Small intestine (tissue), 7 donors: Measurements from ENCODE around the gene TCF4. TPM values are rescaled to one million over a fixed set of nuclear protein-coding genes. Genes with fewer than 3 reads are reported as not detected.

Experiments
- DNase-seq, 2 donors: peaks; one replicate each; pipeline versions ENCODE4 v3.0.0 to v3.0.0-alpha.2; 2013
- FAIRE-seq: peaks from 2 replicates; lab custom pipeline; 2012; peaks lifted over from hg19 to GRCh38; lab: Jason Lieb, UNC
- H3K27ac ChIP-seq, 3 donors: one replicate each; pipeline ENCODE4 v1.5.1; 2013; ENCODE audit warnings: low read length in 2 of 3, mild to moderate bottlenecking in 2 of 3, control low read depth in 1 of 3, inconsistent platforms in 1 of 3, low read depth in 1 of 3, moderate library complexity in 1 of 3
- H3K27me3 ChIP-seq, 3 donors: one replicate each; pipeline ENCODE4 v1.6.1; 2013; ENCODE audit warnings: low read length in 3 of 3, inconsistent platforms in 1 of 3; ENCODE audit not compliant: control insufficient read depth in 3 of 3, insufficient read depth in 3 of 3
- H3K36me3 ChIP-seq, 3 donors: one replicate each; pipeline ENCODE4 v1.6.1; 2013; ENCODE audit warnings: low read length in 3 of 3, inconsistent platforms in 1 of 3, low read depth in 1 of 3, mild to moderate bottlenecking in 1 of 3, moderate library complexity in 1 of 3; ENCODE audit not compliant: control insufficient read depth in 3 of 3, insufficient read depth in 2 of 3
- H3K4me1 ChIP-seq, 3 donors: one replicate each; pipeline ENCODE4 v1.6.1; 2013; ENCODE audit warnings: low read length in 2 of 3, inconsistent platforms in 1 of 3, low read depth in 1 of 3, mild to moderate bottlenecking in 1 of 3, moderate library complexity in 1 of 3; ENCODE audit not compliant: control insufficient read depth in 3 of 3, insufficient read depth in 2 of 3
- H3K4me3 ChIP-seq, 3 donors: one replicate each; pipeline ENCODE4 v1.5.1; 2013; ENCODE audit warnings: low read length in 3 of 3, control low read depth in 1 of 3, inconsistent platforms in 1 of 3, low read depth in 1 of 3, mild to moderate bottlenecking in 1 of 3, moderate library complexity in 1 of 3
- H3K9me3 ChIP-seq, 2 donors: one replicate each; pipeline ENCODE4 v1.6.1; 2013; ENCODE audit warnings: low read depth in 1 of 2, low read length in 1 of 2; ENCODE audit not compliant: control insufficient read depth in 2 of 2, insufficient read depth in 1 of 2
- WGBS, 3 donors: extraction: QIAGEN DNeasy Blood & Tissue Kit; methylation state at CpG; one replicate each; pipeline ENCODE4 v1.1.7; 2013; 5-methylcytosine and 5-hydroxymethylcytosine counted together
- polyA plus RNA-seq, 4 donors: library from polyadenylated mRNA; stranded (reverse) in 3 of 4; unstranded in 1 of 4; fragments of 200-250 nt in 3 of 4; fragments of 120-200 nt in 1 of 4; gene quantifications; one replicate each; pipeline versions ENCODE4 v1.2.1 to v1.2.3, GENCODE V29; 2013
- donor health status: healthy with polysubstance abuse.
- donor health status: control.
- donor health status: control.
- donor health status: Bipolar disorder and iron deficiency.
- donor health status: healthy.

TCF4 gene
- polyA plus RNA-seq, 4 donors = 0.67 to 23.7 (median 11.5) TPM

DNA sequence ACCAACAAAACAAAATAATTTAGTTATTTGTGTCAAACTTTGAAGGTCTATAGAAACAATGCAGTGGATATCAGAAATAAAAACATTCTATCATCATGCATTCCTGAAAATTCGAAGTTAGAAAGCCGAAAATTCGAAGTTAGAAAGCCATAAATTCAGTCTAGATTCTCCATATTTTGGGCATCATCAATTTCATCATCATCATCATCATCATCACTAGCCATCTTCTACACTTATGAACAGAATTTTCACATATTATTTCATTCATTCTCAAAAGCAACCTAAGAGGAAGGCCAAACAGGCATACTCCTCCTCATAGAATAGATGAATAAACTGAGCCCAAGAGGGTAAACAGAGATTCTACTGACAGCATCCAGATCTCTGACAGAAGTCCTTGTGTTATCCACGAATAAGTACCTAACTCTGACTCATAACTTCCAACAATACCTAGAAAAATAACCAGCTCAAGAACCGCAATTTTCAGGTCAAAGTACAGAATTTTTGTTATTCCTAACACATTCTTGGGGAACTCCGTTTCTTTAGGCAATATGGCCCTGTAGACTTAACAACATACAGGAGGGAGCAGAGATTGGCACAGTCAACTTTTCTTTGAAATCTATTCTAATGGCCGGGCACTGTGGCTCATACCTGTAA lies 84.7 kb downstream of the TCF4 start:
- Histone ChIP-seq H3K4me3 (no peak overlapping the region), H3K9me3 (no peaks in the 10 kb centered on the region)

DNA sequence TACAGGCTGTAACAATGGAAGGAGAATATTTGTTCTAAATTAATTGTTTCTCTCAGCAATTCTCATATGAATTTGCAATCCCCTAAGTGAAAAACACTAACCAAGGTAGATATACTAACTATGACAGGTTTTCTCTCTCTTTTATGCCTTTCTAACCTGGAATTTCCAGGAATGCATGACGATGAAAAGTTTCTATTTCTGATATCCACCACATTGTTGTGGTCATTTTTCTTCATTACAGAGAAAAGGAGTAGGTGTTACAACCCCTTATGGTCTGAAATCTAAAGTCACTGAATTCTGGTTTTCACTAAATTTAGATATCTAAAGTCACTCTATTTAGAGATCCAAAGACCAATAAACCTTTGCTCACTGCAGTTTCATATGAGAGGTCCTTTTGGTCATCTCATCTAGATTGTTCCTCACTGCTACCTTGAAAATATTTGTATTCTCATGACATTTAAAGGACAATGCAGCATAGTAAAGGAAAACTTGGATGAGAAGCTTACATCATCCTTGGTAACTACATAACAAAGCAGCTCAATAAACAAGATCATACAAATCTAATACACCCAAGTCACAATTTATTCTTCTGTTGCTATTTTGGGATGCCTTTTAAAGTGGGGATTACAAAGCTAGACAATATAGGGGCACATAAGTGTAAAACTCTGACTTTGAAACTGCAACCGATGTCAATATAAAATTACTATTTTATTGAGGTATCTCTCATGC lies 85.8 kb downstream of the TCF4 start:
- no peak for DNase-seq
- no peaks in the 10 kb centered on the region for H3K27me3 ChIP-seq
- no peaks in the 10 kb centered on the region for H3K9me3 ChIP-seq
- WGBS, 3 donors = 61 to 74% (median 61%) methylated on average over 2 of the region's 2 CpGs
- H3K4me3 ChIP-seq = no peak overlapping the region
- no peaks in the 10 kb centered on the region for H3K36me3 ChIP-seq
- FAIRE-seq = no peak
- H3K27ac ChIP-seq = no peak overlapping the region
- H3K4me1 ChIP-seq = no peaks in the 10 kb centered on the region

More for the DNA sequence above, 84.7 kb downstream of the TCF4 start:
- no peaks in the 10 kb centered on the region for H3K4me1 ChIP-seq
- no peaks in the 10 kb centered on the region for H3K27me3 ChIP-seq
- no peaks in the 10 kb centered on the region for H3K36me3 ChIP-seq
- WGBS, 3 donors = 65 to 84% (median 69%) methylated on average over 7 of the region's 7 CpGs
- H3K27ac ChIP-seq = no peak overlapping the region
- DNase-seq (no peak), FAIRE-seq (no peak)

- Histone ChIP-seq H3K9me3 (no peaks in the 10 kb centered on the region), H3K36me3 (no peaks in the 10 kb centered on the region), H3K4me3 (no peak overlapping the region), H3K27ac (peak overlapping the region in 1 of 3 donors; percentile 22), H3K27me3 (no peaks in the 10 kb centered on the region), H3K4me1 (no peaks in the 10 kb centered on the region)
- 49 to 71% (median 54%) methylated on average over 3 of the region's 3 CpGs for WGBS, 3 donors
- DNase-seq (no peak), FAIRE-seq (no peak)
These were observed 86.4 kb downstream of the TCF4 start for GRCh38 chr18:55501579-55501978.

DNA sequence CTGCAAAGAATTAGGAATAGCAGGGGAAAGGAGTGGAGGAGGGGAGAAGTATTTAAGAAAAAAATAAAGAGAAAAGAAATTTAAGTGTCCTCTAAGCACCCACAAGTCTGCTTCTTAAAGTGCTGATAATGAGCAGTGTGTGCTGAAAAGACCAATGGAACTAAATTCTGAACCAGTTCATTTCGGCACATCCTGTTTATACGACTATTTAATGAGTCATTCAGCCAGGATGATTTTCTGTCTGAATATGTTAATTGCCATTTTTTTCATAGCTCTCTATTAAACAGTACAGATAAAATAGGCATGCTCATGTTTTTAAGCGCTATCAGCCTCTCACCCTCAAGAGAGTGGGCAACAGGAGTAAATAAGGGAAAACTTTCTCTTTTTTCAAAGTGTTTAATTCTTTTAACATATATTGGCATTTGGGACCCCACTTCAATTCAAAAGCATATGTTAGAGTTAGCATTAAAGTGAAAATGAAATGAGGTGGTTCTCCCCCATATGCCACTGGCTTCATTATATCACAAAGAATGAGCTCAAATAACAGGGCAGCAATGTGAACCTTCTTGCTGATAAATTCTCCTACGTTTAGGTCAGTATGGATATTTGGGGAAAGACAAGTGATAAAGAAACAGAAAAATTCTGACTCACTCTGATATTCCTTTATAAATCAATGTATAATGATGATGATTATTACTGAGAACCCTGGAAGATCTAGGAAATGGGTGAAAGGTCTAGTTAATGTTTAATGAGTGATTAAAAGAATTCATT lies 87.5 kb downstream of the TCF4 start:
- Histone ChIP-seq H3K27me3 (no peaks in the 10 kb centered on the region), H3K4me1 (no peaks in the 10 kb centered on the region), H3K4me3 (no peak overlapping the region), H3K27ac (peak overlapping the region in 1 of 3 donors; percentile 25), H3K9me3 (no peaks in the 10 kb centered on the region), H3K36me3 (no peaks in the 10 kb centered on the region)
- 47 to 54% (median 50%) methylated on average over 4 of the region's 4 CpGs for WGBS, 3 donors
- FAIRE-seq = no peak
- DNase-seq = no peak

DNA sequence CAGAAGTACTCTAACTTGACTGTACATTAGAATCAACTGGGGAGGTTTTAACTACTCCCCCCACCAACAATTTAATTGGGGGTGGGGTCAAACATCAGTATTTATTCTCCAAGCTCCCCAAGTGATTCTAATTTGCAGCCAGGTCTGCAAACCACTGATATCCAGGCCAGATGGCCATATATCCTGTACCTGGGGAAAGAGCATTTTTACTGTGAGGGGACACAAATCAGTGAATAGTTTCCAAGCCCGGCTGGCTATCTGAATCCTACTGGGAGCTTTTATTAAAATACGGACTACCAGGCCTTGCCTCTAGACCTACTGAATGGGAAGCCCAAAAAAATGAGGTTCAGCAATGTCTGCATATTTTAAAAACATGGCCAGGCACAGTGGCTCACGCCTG lies 88.5 kb downstream of the TCF4 start:
- 84 to 93% (median 87%) methylated on average over 3 of the region's 3 CpGs for WGBS, 3 donors
- Histone ChIP-seq H3K27ac (peak overlapping the region in 1 of 3 donors; percentile 25), H3K4me3 (no peak overlapping the region), H3K36me3 (no peaks in the 10 kb centered on the region), H3K27me3 (no peaks in the 10 kb centered on the region), H3K9me3 (no peaks in the 10 kb centered on the region), H3K4me1 (no peaks in the 10 kb centered on the region)
- DNase-seq (no peak), FAIRE-seq (no peak)

GRCh38 chr18:55497825-55498403 lies 90.1 kb downstream of the TCF4 start:
- WGBS, 3 donors = 71 to 83% (median 74%) methylated on average over 5 of the region's 5 CpGs
- no peak for FAIRE-seq

DNA sequence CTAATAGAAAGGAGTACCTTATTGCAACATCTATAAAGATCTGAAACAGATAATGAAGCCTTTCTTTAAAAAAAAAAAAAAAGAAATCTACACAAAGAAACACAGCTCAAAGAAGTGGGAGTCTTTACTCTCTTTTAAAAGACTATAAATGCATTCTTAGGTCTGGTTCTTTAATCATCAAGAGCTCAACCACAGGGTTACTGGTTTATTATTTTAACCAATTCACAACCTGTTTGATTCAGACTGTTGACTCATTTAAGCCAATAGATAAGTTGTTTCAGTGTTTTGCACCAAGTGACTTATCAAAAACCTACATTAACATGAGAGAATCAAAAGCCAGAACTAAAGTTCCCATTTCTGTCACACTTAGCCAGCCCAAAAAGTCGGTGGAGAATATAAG lies 93.1 kb downstream of the TCF4 start:
- Histone ChIP-seq H3K9me3 (no peaks in the 10 kb centered on the region), H3K36me3 (no peaks in the 10 kb centered on the region), H3K27ac (no peak overlapping the region), H3K4me3 (no peak overlapping the region), H3K27me3 (no peaks in the 10 kb centered on the region), H3K4me1 (no peaks in the 10 kb centered on the region)
- WGBS, 3 donors = 54 to 83% (median 73%) methylated on average over 1 of the region's 1 CpG
- no peak for DNase-seq
- no peak for FAIRE-seq

More at GRCh38 chr18:55497825-55498403, 90.1 kb downstream of the TCF4 start:
- H3K4me3 ChIP-seq = no peak overlapping the region
- no peaks in the 10 kb centered on the region for H3K27me3 ChIP-seq
- H3K27ac ChIP-seq = no peak overlapping the region
- H3K9me3 ChIP-seq = no peaks in the 10 kb centered on the region
- H3K4me1 ChIP-seq = no peaks in the 10 kb centered on the region
- no peaks in the 10 kb centered on the region for H3K36me3 ChIP-seq
- DNase-seq = no peak

DNA sequence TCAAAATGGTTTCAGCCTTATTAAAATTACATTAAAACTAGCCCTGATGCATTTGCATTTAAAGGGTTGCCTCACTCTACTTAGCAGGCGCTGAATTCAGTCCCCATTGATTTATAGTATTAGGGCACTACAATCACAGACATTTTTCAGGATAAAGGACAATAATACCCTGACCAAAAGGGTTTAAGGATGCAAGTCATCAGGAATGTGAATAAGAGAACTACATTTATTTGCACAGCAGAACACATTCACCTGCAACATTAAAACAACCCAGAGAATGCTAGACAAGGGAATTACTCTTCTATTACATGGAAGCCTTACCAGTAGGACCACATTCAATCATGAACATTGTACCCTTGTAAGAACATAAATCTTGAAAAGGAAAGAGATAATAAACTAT lies 93.6 kb downstream of the TCF4 start:
- Histone ChIP-seq H3K4me3 (no peak overlapping the region), H3K27ac (no peak overlapping the region), H3K36me3 (no peaks in the 10 kb centered on the region), H3K27me3 (no peaks in the 10 kb centered on the region), H3K4me1 (no peaks in the 10 kb centered on the region), H3K9me3 (no peaks in the 10 kb centered on the region)
- no peak for DNase-seq
- 83 to 98% (median 96%) methylated on average over 1 of the region's 1 CpG for WGBS, 3 donors
- FAIRE-seq = no peak
